IMR-90 (cell line): ENCODE results near the gene AP4M1. TPM values are rescaled to one million over a fixed set of nuclear protein-coding genes. Genes with fewer than 3 reads are reported as not detected.

Source experiments
- CTCF ChIP-seq: conservative IDR thresholded peaks from 2 replicates; pipeline ENCODE4 v1.5.1; 2012; ENCODE audit warnings: mild to moderate bottlenecking, low read depth, low read length, improper control_type of control experiment
- MAZ ChIP-seq: IDR thresholded peaks from 2 replicates; pipeline ENCODE4 v1.6.1; 2012; ENCODE audit warnings: low read depth, mild to moderate bottlenecking, low read length, improper control_type of control experiment, moderate library complexity, borderline replicate concordance
- POLR2A ChIP-seq: IDR thresholded peaks from 2 replicates; pipeline ENCODE4 v1.6.1; 2012; ENCODE audit warnings: mild to moderate bottlenecking, low read depth, low read length
- polyA plus RNA-seq, 3 experiments: library from polyadenylated mRNA; depleted of rRNA; stranded (reverse); fragments of >200 nt; gene quantifications; 2 replicates each; pipeline ENCODE4 v1.2.3, GENCODE V29; 2012; ENCODE audit warnings: low replicate concordance in 1 of 3
- total RNA-seq: library from RNA; depleted of rRNA; stranded (reverse); fragments of >200 nt; gene quantifications from 2 replicates; pipeline ENCODE4 v1.2.3, GENCODE V29; 2012
- TF ChIP-seq, protein P1 (sequence below): fragments of 150-350 bp; IDR thresholded peaks from 2 replicates; pipeline ENCODE4 v1.6.1; 2016; ENCODE audit warnings: low read depth, mild to moderate bottlenecking, low read length, moderate library complexity, borderline replicate concordance

The AP4M1 gene
- total and polyA plus RNA-seq, 2 of the 4 experiments (the other 2 are of a cell fraction), result 21.1 to 21.4 TPM

- TF ChIP-seq CTCF (no peak), MAZ (no peak), POLR2A (no peak)
- TF ChIP-seq, protein P1, sequence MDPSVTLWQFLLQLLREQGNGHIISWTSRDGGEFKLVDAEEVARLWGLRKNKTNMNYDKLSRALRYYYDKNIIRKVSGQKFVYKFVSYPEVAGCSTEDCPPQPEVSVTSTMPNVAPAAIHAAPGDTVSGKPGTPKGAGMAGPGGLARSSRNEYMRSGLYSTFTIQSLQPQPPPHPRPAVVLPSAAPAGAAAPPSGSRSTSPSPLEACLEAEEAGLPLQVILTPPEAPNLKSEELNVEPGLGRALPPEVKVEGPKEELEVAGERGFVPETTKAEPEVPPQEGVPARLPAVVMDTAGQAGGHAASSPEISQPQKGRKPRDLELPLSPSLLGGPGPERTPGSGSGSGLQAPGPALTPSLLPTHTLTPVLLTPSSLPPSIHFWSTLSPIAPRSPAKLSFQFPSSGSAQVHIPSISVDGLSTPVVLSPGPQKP, result no peak
These were observed 4.1 kb downstream of the AP4M1 start (continued) for GRCh38 chr7:100105534-100105933.
